IPS-20b (cell line): ENCODE results near the gene SLC5A2.
"Not testable (repeated sequence)": the region's sequence is repeated elsewhere in the genome, so short reads cannot be mapped to it uniquely, and the experiment has no call there.

ENCODE experiments used
- H3K27ac ChIP-seq: one replicate; pipeline ENCODE4 v1.5.1; 2013; ENCODE audit warnings: low read length
- H3K27me3 ChIP-seq: 2 replicates; pipeline ENCODE4 v1.6.1; 2013; ENCODE audit warnings: mild to moderate bottlenecking, low read length, inconsistent platforms; ENCODE audit not compliant: insufficient read depth
- H3K36me3 ChIP-seq: 2 replicates; pipeline ENCODE4 v1.6.1; 2013; ENCODE audit warnings: low read depth, mild to moderate bottlenecking, inconsistent platforms, low read length, moderate library complexity; ENCODE audit not compliant: insufficient read depth
- H3K4me1 ChIP-seq: 2 replicates; pipeline ENCODE4 v1.6.1; 2013; ENCODE audit warnings: mild to moderate bottlenecking, control low read depth, inconsistent platforms, low read length, moderate library complexity; ENCODE audit not compliant: insufficient read depth
- H3K4me3 ChIP-seq: 2 replicates; pipeline ENCODE4 v1.5.1; 2013; ENCODE audit warnings: mild to moderate bottlenecking, low read length, inconsistent platforms
- H3K9ac ChIP-seq: 2 replicates; pipeline ENCODE4 v1.6.1; 2013; ENCODE audit warnings: low read depth, mild to moderate bottlenecking, inconsistent platforms, low read length, moderate library complexity
- H3K9me3 ChIP-seq: 2 replicates; pipeline ENCODE4 v1.6.1; 2013; ENCODE audit warnings: mild to moderate bottlenecking, low read depth, low read length, inconsistent platforms; ENCODE audit not compliant: insufficient read depth

SLC5A2 gene

GRCh38 chr16:31507617-31507928 lies 24.6 kb downstream of the SLC5A2 start:
- Histone ChIP-seq H3K9ac (peak overlapping the region; percentile 96), H3K4me1 (peaks cover 9% of the 10 kb centered on the region; the same call in 1 of the 2 replicates), H3K4me3 (peak overlapping the region; percentile 97), H3K9me3 (no peaks in the 10 kb centered on the region), H3K27ac (peak overlapping the region; percentile 73), H3K36me3 (peaks cover 9% of the 10 kb centered on the region; the same call in 1 of the 2 replicates), H3K27me3 (0 out of 2 replicates have a peak, but pooled peaks cover 4% of the 10 kb centered on the region)

DNA sequence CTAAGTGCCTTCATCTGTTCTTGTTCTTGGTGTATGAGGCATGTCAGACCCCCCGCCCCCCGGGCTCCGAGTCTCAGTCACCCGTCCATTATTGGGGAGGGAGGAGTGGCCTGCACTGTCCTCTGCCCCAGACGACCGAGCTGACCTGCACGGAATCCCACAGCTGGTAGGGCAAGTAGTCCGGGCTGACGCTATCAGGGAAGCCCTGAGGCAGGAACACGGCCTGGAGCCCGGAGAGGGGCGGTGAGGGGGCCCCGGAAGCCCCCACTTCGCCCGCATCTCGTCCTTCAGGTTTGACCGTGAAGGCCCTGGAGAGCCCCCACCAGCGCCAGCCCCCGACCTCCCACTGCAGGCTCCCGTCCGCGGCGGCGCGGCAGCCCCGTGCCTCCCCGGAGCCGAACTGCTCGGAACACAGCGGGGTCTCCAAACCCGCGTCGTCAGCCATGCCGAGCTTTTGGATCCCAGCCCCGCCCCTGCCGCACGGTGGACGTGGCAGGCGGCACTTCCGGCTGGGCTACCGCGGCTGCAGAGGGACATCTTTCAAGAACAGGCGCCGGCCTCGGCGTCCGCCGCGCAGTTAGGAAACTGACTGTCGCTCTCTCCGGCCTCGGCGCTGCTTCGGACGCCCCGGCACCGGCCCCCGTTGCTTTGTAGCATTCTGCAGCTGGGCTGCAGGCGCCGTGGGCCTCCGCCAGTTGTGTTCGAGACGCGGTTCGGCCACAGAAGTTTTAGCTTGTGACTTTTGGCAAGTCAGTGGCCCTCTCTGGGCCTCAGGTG lies 25.2 kb downstream of the SLC5A2 start, which contains the start of gene RUSF1:
Gene RUSF1 (minus strand): TSS at position 463 of the 777 bp plus-strand sequence. CDS start 18 bp downstream, at position 445.
- peak within 1 kb of the TSS; percentile 97 for H3K4me3 ChIP-seq
- peaks cover 9% of the 10 kb centered on the region; the same call in 1 of the 2 replicates for H3K36me3 ChIP-seq
- peak within 1 kb of the TSS; percentile 96 for H3K9ac ChIP-seq
- H3K4me1 ChIP-seq: peaks cover 9% of the 10 kb centered on the region; the same call in 1 of the 2 replicates
- H3K9me3 ChIP-seq: no peaks in the 10 kb centered on the region
- 0 out of 2 replicates have a peak, but pooled peaks cover 9% of the 10 kb centered on the region for H3K27me3 ChIP-seq
- H3K27ac ChIP-seq: peak within 1 kb of the TSS; percentile 73

DNA sequence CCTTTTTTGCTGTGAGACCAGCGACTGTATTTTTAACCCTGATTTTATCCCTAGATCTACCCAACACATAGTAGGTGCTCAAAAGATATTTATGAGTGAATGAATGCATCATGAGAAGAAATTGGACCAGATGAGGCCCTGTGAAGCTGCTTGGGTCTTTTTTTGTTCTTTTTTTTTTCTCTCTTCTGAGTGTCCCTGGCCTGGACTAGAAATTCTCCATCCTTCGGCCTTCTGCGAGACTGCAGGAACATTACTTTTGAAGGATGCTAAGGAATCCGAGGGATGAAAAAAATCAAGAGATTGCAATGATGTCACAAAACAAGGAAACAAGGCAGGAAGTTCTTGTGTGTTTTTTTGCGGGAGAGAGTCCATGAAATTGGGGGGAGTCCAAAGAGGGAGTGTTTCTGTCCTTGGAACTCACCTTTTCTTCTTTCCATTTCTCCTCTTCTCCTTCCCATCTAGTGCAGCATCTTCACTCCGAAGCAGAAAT lies 25.8 kb downstream of the SLC5A2 start:
- Histone ChIP-seq H3K27ac (peak overlapping the region; percentile 9), H3K9me3 (no peaks in the 10 kb centered on the region)

DNA sequence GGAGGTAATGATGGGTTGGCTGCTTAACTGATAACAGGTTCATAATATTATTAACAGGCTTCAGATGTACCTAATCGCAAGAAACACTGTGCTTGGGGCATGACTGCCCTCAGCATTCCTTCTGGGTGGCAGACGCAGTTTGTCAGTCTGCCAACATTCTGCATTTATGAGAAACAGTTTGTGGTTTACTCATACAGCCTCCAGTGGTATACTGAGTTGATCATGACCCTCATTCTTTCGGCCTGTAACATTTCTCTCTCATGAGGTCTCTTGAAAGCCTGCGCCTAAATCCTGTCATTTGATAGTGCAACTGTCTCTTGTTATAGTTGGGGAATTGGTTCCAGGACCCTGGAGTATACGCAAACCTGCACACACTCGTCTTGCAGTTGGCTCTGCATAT lies 30.2 kb downstream of the SLC5A2 start:
- Histone ChIP-seq H3K4me3 (no peak overlapping the region), H3K4me1 (peaks cover 3% of the 10 kb centered on the region; the same call in 1 of the 2 replicates), H3K27ac (no peak overlapping the region), H3K36me3 (no peaks in the 10 kb centered on the region), H3K27me3 (0 out of 2 replicates have a peak, but pooled peaks cover 9% of the 10 kb centered on the region), H3K9me3 (no peaks in the 10 kb centered on the region; the same call in 1 of the 2 replicates), H3K9ac (no peak overlapping the region)

More for the DNA sequence above, 25.8 kb downstream of the SLC5A2 start:
- peak overlapping the region; percentile 96 for H3K9ac ChIP-seq
- 0 out of 2 replicates have a peak, but pooled peaks cover 9% of the 10 kb centered on the region for H3K27me3 ChIP-seq
- peak overlapping the region; percentile 97 for H3K4me3 ChIP-seq
- peaks cover 9% of the 10 kb centered on the region; the same call in 1 of the 2 replicates for H3K36me3 ChIP-seq
- H3K4me1 ChIP-seq: peaks cover 9% of the 10 kb centered on the region; the same call in 1 of the 2 replicates

- Histone ChIP-seq H3K27me3 (0 out of 2 replicates have a peak, but pooled peaks cover 9% of the 10 kb centered on the region), H3K9me3 (no peaks in the 10 kb centered on the region; the same call in 1 of the 2 replicates), H3K27ac (no peak overlapping the region), H3K4me3 (no peak overlapping the region), H3K36me3 (no peaks in the 10 kb centered on the region), H3K9ac (no peak overlapping the region), H3K4me1 (peaks cover 2% of the 10 kb centered on the region; the same call in 1 of the 2 replicates)
Observed at GRCh38 chr16:31513884-31514283, 31.0 kb downstream of the SLC5A2 start.

GRCh38 chr16:31517800-31518402 lies 35.0 kb downstream of the SLC5A2 start:
- no peak overlapping the region for H3K27ac ChIP-seq
- no peaks in the 10 kb centered on the region for H3K4me1 ChIP-seq

DNA sequence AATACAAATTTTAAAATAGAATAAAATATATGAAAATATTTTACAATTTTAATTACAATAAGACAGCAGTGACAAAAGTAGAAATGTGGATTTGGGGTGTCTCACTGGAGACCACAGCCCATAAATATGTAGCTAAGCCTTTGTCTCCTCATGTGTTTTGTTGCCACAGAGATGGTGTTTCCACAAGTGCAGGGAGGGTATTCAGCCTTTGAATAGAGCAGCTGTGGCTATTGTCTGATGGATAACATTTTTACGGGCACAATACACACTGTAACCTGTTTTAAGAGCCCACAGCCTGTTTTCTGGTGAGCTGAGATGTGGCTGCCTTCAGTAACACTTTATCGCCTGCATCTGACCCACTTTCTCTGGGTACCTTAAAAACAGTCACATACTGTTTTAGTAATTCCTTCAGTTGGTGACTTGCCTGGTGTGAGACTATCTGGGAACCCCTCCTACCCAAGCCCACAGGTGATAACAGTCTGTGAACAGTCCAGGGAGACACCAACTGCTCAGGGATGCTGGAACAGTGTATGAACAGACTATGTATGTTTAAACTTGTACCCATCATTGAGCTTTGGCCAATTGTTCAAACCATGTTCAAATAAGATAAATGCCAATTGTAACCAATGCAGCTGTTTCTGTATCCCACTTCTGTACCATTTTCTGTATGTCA lies 37.0 kb downstream of the SLC5A2 start:
- H3K4me1 ChIP-seq: no peaks in the 10 kb centered on the region
- H3K27ac ChIP-seq: no peak overlapping the region
- H3K4me3 ChIP-seq: no peak overlapping the region
- H3K36me3 ChIP-seq: no peaks in the 10 kb centered on the region
- no peaks in the 10 kb centered on the region; the same call in 1 of the 2 replicates for H3K9me3 ChIP-seq
- no peak overlapping the region for H3K9ac ChIP-seq
- H3K27me3 ChIP-seq: no peaks in the 10 kb centered on the region

More at GRCh38 chr16:31517800-31518402, 35.0 kb downstream of the SLC5A2 start:
- Histone ChIP-seq H3K9me3 (no peaks in the 10 kb centered on the region; the same call in 1 of the 2 replicates), H3K36me3 (no peaks in the 10 kb centered on the region), H3K9ac (no peak overlapping the region), H3K4me3 (no peak overlapping the region), H3K27me3 (0 out of 2 replicates have a peak, but pooled peaks cover 1% of the 10 kb centered on the region)

- Histone ChIP-seq H3K27ac (no peak overlapping the region), H3K27me3 (0 out of 2 replicates have a peak, but pooled peaks cover 5% of the 10 kb centered on the region), H3K4me3 (no peak overlapping the region), H3K9me3 (no peaks in the 10 kb centered on the region; the same call in 1 of the 2 replicates), H3K4me1 (no peaks in the 10 kb centered on the region), H3K9ac (no peak overlapping the region), H3K36me3 (no peaks in the 10 kb centered on the region)
Observed at GRCh38 chr16:31521368-31521767, 38.4 kb downstream of the SLC5A2 start.

DNA sequence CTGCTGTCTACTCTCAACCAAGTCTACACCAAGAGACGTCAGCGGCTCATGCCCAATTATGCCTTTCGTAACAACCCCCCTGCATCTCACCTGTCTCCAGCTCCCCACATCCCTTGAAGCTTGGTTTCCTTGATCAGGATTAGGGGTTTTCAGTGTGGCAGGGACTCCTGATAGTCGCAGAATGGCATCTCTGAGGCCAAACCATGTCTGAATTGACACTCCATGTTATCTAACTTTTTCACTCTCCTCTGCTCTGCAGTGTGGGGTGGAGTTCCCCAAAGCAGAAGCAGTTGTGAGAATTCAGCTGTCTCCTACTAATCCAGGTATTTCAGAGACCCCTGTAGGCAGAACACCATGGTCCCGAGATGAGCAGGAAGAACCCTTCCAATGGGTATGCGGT lies 39.1 kb downstream of the SLC5A2 start:
- Histone ChIP-seq H3K4me3 (no peak overlapping the region), H3K27me3 (peaks cover 5% of the 10 kb centered on the region; the same call in 1 of the 2 replicates), H3K4me1 (no peaks in the 10 kb centered on the region; the same call in 1 of the 2 replicates), H3K36me3 (no peaks in the 10 kb centered on the region), H3K9me3 (no peaks in the 10 kb centered on the region), H3K27ac (no peak overlapping the region), H3K9ac (no peak overlapping the region)

GRCh38 chr16:31523768-31524167 lies 40.8 kb downstream of the SLC5A2 start:
- H3K4me3 ChIP-seq, H3K4me1 ChIP-seq, H3K9me3 ChIP-seq, H3K27ac ChIP-seq, H3K9ac ChIP-seq, H3K36me3 ChIP-seq: not testable (repeated sequence)
- peaks cover 22% of the 10 kb centered on the region for H3K27me3 ChIP-seq

- H3K9ac ChIP-seq: no peak overlapping the region
- no peak overlapping the region for H3K4me3 ChIP-seq
- H3K4me1 ChIP-seq: peaks cover 8% of the 10 kb centered on the region; the same call in 1 of the 2 replicates
- H3K27ac ChIP-seq: no peak overlapping the region
- H3K9me3 ChIP-seq: no peaks in the 10 kb centered on the region
- no peaks in the 10 kb centered on the region for H3K36me3 ChIP-seq
- peaks cover 35% of the 10 kb centered on the region for H3K27me3 ChIP-seq
Observed at GRCh38 chr16:31525113-31525512, 42.2 kb downstream of the SLC5A2 start.
